CD4-positive, alpha-beta T cell treated with Interleukin-4 for 1 hour (primary cell): ENCODE results near the gene ASIC3.

Experiments
- DNase-seq, 2 donors: peaks; one replicate each; pipeline ENCODE4 v3.0.0-alpha.2; 2020 to 2022

Gene ASIC3

DNA sequence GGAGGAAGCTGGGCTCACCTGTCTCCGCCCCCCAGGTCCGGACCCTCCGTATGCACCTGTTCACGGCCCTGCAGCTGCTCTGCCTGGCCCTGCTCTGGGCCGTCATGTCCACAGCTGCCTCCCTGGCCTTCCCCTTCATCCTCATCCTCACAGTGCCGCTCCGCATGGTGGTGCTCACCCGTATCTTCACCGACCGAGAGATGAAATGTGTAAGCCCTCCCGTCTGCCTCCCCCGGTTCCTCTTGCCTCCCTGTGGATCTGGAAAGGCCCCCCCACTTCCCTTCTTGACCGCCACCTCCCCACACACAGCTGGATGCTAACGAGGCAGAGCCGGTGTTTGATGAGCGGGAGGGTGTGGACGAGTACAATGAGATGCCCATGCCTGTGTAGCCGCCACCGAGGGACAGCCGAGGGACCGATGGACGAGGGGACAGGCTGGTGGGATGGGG, 27.7 kb downstream of the ASIC3 start:
- DNase-seq = no peak

DNA sequence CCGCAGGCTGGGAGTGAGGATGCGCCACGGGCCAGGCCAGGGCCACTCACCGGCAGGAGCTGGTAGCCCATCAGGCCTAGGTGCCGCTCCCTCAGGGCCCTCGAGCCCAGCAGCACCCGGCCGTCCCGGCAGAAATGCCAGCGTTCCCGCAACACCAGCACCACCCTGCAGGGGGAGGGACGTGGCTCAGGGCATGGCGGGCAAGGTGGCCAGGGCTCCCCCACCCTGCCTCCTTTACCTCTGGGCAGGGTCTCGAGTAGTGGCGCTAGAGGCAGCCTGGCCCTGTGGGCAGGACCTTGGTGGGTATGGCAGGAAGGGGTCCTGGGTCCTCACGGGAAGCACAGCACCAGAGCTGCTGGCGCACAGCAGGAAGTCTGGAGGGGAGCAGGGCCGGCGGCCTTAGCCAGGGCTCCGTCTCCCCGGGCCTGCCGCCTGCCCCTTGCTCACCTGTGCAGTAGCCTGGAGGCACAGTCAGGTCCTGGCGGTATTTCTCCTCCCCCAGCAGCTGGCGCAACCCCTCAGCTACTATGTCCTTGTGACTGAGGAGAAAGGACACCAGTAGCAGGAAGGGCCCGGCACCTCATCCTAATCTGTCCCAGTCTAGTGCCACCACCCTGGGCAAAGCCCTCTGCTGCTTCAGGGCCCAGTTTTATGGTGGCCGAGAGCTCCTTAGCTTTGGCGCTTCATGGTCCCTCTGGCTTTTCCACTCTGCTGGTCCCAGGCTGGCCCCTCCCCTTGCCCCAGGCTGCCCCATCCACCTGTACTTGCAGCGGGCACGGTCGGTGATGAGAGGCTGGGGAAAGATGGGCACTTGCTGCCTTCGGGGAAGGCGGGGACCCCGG, 28.8 kb downstream of the ASIC3 start:
- DNase-seq = no peak

DNA sequence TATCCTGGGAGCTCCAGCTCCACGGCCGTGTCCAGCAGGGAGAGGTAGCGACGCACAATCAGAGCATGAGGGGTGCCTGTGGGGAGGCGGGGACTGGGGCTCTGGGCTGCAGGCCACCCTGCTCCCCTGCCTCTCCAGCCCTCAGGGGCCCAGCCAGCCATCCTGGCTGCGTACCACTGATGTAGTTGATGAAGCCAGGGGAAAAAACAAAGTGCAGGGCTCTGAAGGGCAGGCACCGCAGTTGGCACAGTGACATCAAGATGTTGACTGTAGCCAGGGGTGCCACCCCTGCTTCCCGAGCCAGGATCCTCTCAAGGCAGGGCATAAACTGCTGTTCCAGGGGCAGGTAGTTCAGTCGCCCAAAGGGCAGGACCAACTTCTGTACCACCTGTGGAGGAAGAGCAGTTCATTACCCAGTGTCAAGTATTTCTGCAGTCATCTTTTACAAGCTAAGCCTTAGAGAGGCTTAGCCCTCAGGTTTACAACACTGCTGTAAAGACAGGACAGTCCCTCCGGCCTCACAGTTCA, 29.4 kb downstream of the ASIC3 start:
- DNase-seq = no peak

DNA sequence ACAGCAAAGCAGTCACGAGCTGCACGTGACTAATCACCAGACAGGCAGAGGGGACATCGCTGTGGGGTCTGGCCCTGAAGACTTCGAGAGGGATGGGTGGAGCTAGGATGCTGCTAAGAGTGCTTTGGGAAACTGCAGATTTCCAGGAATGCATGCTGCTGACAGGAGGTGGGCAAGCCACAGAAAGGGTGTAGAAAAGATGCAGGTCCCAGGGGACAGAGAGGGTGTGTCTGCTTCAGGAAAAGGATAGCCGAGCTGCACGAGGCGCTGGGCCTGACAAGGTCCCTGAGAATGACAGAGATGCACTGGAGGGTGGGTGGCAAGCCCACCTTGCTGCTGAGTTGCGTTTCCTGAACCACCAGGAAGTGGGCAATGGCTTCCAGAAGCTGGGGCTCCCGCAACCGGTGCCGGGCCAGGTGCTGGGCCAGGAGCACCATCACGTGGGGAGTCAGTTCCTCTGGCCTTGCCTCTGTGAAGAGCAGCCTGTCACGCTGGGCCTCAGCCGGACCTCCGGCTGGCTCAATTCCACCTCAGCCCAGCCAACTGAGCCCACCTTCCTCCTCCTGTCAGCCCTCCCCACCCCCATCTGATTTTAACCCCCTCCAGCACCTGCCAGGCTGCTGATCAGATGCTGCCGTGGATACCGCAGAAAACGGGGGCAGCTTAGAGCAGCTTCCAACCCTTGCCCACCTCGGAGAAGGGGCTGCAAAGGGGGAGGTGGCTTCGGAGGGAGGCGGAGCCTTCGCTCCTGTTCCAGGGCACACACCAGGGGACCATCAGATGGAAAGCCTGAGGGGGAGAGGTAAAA, 30.1 kb downstream of the ASIC3 start:
- no peak for DNase-seq

DNA sequence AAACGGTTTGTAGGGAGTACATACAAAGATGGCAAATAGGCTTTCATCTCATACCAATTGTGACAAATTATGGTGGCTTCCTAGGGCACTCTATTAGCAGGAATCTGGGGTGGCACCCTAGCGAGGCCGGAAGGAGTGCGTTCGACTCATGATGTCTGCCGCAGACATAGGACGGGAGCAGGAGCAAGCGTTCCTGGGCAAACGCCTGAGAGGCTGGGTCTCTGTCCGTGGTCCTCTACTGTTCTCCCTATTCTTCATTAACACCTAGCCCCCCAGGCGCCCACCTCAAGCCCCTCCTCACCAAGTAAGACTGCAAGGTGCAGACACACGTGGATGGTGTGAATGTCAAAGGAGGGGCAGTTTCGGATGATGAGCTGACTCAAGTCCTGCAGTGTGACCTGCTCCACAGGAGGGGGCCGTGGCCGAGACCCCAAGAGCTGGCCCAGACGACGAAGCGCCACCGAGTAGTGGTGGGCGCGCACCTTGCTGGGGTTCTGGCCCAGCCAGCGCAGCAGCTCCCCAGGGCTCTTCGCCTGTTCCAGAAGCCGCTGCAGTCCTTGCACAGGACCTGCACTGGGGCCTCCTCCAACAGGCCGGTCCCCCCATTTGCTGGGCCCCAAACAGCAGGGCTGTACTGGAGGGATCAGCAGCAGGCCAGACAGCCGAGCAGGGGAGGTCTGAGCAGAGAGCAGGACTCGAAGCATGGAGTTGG, 31.0 kb downstream of the ASIC3 start:
- no peak for DNase-seq

DNA sequence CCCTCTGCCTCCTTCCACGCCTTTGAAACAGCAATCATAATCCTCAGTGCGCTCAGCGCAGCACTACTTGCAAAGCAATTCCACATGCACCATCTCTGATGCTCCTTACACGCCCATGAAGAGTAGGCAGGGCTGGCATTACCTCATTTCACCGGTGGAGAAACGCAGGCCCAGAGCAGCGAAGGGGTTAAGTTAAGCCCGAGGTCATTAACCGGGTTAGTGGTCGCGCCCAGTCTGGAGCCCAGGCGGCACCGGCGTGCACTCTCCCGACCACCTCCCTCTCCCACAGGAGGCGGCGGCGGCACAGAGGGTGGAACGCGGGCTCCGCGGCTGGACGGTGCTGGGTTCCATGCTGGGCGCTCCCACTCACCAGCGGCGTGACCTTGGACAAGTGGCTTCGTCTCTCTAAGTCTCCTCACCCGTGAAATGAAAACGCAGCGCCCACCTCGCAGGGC, 31.8 kb downstream of the ASIC3 start:
- no peak for DNase-seq

DNA sequence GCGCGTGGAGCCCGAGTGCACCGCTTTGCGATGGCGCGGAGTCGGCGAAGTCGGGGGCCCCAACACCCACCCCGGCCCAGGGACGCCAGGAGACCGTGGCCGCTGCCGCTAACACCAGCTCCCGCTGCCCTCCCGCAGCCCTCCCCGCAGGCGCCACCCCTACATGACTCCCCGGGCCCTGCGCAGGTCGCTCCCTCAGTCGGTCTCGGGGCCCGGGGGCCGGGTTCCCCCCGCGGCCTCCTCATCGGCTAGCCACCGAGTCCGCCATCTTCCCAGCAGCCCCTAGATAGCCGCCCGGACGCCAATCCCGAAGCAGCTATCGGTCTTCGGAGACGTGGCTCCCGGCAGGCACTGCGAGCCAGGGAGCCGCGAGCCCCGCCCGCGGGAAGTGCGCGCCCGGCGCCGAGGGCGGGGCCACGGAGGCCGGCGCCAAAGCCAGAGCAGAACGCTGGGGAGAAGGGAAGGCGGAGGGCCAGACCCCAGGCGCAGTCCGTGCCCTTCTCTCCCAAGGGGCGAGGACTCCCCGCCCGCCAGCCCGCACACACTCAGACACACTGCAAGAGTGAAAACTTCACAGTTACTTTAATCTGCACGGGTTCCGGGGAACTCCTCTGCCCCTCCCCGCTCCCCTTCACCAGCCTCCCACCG, 32.3 kb downstream of the ASIC3 start, which contains the start of gene FASTK:
TSS of gene FASTK (minus strand) at position 288 of the 648 bp plus-strand sequence. CDS start at position 245, 43 bp downstream.
- DNase-seq = peak; percentile 90 to 92

DNA sequence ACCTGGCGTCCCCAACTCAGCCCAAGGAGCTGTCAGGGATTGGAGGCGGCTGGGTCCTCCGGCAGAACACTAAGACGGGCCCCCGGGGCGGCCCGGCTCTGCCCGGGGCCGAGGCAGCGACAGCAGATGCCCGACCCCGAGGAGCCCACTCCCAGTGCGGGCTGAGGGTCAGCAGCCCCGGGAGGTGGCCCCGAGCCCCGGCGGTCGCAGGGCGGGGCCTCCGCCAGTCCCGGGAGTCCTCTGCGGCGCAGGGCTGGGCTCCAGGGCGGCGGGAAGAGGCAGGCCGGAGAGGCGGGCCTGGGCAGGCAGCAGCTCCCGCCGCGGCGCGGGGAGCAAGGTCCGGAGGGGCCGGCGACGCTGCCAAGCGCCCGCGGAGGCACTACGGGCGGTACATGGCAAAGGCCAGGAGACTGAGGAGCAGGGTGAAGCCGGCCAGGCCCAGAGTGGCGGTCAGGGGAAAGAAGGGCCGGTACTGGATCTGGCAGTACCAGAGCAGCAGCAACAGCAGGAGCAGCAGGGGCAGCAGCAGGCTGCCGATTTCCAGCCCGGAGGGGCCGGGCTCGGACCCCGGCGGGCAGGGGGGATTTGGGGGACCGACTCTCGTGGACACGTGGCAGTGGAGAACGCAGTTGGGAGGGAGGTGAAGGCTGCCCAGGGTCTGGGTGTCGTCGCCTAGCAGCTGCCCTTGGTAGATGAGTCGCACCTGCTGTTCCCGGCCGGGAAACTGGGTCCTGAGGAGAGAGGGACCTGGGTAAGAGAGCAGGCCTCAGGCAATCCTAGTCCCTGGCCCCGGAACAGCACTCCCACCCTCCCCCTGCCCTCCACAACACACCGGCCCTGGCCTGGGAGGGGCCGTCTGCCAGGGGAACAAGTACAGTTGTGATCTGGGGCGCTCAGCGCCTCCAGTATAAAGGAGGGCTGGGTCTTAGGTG, 33.1 kb downstream of the ASIC3 start:
- no peak for DNase-seq

DNA sequence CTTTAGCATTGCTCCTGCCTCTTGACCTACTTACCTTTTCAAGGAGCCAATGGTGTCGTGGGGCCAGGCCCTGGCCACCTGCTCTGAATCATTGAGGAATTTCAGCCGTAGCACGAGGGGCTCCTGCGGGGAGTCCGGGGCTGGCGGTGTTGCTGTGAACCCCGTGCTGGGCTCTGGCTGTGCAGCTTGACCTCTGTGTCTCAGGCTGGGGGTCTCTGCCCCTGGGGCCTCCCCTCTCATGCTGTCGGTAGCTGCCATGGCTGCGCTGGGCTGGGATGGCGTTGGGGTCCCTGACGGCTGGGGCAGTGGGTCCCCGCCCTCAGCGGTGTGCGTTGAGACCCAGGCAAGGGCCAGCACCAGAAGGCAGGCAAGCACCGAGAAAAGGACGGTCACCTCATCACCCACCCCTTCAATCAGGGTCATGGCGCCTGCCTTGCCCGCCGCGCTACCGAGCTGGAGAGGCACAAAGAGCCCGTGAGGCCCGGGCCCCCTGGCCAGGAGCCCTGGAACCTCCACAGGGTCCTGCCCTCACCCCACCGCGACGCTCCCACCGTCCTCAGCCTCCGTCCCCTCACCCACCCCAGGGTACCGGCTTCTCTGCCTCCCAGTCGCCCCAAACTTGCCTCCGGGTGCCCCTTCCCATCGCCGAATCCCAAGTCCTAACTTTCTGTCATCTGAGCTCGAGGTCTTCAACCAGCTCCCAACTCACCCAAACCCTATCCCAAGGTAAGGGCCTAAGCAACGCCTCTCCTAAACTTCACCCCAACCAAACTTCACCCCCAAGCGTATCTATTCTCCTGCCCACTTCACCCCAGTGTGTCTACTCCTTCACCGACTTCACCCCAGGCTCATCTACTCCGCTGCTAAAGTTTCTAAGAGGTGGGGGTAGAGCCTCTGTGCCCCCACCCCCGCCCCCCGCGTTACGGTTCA, 34.1 kb downstream of the ASIC3 start:
- DNase-seq = no peak

DNA sequence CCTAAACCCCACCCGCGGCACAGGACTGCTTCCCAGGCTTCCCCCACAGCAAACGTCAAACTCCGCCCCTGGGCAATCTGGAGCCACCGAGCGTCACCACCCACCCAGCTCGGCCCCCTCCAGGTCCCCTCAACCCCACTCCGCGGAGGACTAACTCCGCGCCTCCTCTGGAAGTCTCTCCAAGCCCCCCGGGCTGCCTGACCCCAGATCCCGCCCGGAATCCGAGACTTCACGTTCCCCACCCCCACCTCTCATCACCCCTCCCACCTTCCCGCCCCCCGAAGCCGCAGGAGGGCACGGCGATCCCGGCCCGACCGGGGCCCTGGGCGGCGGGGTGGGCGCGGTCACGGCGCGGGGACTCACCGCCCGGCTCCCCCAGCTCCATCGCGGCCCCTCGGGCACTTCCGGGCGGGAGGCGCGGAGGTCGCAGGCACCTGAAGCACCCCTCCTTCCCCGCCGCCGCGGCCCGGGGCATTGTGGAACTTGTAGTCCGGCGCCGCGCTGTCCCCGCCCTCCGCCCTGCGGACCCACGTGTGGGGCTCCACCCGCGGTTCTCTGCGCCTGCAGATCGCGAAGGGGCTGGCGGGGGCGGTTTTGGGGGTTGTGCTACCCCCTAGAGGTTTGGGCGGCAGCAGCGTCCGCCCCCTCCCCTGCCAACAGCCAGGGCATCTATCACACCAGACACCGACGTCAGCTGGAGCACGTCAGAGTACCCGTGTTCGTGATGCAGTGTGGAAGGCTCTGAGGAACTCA, 34.9 kb downstream of the ASIC3 start, which contains the start of gene TMUB1:
TSS of gene TMUB1 (minus strand) at position 423 of the 753 bp plus-strand sequence. CDS start 930 bp downstream, outside the sequence.
- peak; percentile 89 to 90 for DNase-seq

DNA sequence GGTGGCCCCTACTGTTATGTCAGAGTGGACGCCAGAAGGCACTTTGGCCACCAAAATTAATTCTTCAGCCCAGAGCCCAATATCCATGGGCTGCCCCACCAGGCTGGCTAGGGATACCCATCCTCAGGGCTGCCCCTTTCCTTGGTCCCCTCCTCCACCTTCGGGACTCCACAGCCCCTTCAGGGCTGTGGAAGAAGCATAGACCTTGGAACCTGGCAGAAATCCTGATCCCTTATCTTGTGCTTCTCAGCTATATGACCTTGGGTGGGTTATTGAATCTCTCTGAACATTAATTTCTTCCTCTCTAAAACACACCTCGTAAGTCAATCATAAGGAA, 35.5 kb downstream of the ASIC3 start:
- DNase-seq = no peak

DNA sequence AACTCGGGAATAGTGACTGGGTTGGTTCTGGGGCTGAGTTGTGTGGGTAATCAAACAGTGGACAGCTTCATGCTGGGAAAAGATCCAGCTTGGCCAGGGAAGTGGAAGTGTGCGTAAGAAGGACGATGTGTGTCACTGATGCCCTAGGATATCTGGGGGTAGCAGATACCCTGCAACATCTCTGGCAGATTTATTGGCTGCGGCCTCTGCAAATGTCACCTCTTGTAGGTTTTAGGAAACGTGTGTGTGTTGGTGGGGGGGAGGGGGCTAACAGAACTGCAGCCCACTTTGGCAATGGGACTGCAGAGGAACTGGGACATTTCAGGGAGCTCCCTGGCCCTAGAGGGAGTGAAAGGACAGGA, 37.0 kb downstream of the ASIC3 start:
- no peak for DNase-seq

DNA sequence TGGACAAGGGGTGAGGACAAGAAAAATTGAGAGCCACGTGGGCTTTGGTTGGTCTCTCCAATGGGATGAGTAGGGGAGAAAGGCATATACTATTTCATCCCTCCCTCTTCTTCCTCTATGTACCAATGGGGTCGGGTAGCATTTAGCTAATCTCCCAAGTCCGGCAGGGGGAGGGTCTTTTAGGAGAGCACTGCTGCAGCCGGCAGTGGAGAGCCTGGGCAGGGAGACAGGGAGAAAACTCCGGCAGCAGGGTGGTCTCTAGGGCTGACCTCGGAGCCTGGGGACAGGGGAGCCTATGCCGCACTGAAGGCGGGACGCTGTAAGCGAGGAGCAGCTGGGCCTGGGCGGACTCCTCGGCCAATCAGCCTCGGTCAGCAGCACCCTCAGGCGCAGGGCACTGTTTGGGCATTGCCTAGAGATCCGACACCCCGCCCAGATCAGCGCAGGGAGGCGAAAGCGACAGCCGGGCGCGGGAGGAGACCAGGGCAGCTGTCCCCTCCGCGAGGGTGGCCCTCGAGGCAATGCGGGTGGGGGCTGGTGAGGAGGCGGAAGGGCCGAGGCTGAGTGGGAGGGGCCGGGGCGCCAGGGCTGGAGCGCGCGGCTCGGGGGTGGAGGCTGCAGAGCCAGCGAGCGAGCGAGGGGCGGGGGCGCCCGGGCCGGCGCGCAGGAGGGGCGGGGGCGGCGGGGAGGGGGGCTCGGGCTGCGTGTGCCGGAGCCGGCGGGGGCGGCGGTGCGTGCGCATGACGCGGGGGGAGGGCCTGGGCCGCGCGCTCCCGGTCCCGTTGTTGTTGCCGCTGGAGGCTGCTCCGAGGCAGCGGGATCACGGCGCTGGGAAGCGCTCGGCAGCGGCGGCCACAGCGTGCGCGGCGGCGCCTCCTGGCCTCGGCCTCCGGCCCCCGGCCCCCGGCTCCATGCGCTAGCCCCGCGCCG, 37.6 kb downstream of the ASIC3 start, which contains the start of gene AGAP3:
TSS of gene AGAP3 (plus strand) at position 785 of the 930 bp plus-strand sequence. CDS start 267 bp downstream, outside the sequence.
- DNase-seq = peak; percentile 57 to 64

DNA sequence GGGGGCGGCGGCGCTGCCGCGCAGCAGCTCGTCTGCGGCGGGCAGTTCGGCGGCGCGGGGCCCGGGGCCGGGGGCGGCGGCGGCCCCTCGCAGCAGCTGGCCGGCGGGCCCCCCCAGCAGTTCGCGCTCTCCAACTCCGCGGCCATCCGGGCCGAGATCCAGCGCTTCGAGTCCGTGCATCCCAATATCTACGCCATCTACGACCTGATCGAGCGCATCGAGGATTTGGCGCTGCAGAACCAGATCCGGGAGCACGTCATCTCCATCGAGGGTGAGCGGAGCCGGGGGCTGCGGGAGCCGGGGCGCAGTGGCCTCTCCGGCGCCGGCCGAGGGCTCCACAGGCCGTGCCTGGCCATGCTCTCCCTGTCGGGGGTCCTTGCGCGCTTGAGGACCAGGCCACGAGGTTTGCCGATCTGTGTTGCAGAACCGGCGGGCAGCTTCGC, 38.5 kb downstream of the ASIC3 start:
- no peak for DNase-seq

DNA sequence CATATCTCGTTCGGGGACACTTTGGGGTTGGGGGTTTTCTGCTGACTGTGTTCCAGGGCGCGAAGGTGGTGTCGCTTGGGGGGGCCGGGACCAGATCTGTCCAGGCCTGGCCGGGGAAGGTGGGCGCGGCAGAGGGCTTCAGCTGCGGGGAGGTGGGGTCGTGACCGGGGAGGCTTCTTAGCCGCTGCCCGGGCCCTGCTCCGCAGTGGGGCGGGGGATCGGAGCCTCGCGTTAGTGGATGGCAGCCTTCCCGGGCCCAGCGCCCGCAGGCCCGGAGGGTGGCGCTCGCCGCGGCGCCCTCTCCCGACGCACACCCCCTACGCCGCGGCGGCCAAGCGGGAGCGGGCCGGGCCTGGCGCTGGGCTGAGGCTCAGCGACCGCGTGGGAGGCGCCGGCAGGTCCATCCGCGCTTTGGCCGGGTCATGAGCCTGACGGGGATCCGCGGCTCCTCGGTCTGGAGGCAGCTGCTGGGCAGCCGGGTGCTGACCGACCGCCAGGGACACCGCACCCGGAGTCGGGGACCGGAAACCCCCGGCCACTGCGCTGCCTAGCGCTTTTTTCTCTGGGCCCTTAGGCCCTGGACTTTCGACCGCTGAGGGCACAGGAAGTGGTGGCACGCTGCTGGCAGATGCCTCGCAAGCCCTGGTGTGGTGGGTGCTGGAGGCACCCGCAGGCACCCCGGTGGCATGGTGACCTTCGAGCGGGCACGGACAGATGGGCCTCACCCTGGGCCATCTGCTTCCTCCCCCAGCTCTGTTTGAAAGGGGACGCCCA, 39.1 kb downstream of the ASIC3 start:
- peak; percentile 30 to 47 for DNase-seq

DNA sequence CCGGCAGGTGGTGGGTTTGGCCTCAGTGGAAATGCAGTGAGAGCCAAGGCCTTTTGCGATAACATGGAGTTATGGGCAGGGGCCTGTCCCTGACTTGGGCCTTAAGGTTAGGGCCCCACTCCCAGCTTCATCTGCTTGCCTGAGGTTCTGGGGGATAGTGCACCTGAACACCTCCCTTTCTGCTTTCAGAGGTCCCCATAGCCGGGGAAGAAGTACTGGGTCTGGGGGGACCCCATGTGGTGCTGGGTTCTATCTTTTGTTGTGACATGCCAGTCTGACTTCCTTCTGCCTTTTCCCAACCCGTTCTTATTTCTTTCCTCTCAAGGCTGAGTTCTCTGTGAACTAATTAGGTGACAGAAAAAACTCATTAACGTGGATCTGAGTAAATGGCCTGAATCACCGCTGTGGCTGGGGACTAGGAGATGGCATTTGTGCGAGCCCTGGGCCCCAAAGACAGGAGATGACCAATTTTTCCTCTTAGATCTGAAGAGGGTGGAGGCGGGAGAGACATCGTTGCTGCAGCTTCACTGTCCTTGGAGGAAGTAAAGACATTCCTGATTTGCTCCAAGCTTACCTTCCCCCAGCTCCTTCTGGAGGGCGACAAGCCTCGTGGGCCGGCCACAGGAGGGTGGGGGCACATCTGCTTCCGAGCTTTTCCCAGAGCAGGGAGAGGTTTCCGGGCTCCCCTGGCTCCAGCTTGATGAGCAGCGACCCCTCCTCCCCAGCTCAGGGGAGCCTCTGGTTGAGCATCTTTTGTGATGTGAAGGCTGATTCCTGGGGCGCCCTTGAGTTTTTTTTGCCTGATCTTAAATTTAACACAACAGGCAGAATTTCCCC, 39.9 kb downstream of the ASIC3 start:
- no peak for DNase-seq
